Head of caudate nucleus (tissue), 42 donors: Measurements from ENCODE around the gene CTNNA3.
A peak's percentile ranks its signal among the peaks of the same experiment; 100 is the strongest.

Experiments used
- DNase-seq, 42 donors: peaks; one replicate each; pipeline versions ENCODE4 v3.0.0 to v3.0.0-alpha.2; 2020 to 2021; ENCODE audit warnings: mixed read lengths in 7 of 42
- intact Hi-C: fragments of 100-400 bp; cut with DNase I; formaldehyde crosslinking; loops from one replicate; pipeline ENCODE4 v1.15.0; 2022

CTNNA3 gene

GRCh38 chr10:66713387-66713786 lies 982.6 kb downstream of the CTNNA3 start:
- intact Hi-C loops: no loop called here

GRCh38 chr10:66698069-66698468 lies 997.9 kb downstream of the CTNNA3 start:
- intact Hi-C loops: no loop called here
- no peak for DNase-seq

More at GRCh38 chr10:66713387-66713786, 982.6 kb downstream of the CTNNA3 start:
- DNase-seq: no peak

GRCh38 chr10:66695046-66695445 lies 1000.9 kb downstream of the CTNNA3 start:
- no peak for DNase-seq
- intact Hi-C loops: no loop called here

- intact Hi-C loops: no loop called here
- DNase-seq: no peak
Measured at GRCh38 chr10:66684581-66684980, 1011.4 kb downstream of the CTNNA3 start.

GRCh38 chr10:66680886-66681285 lies 1015.1 kb downstream of the CTNNA3 start:
- no peak for DNase-seq
- intact Hi-C loops: no loop called here

- DNase-seq: no peak
- intact Hi-C loops: no loop called here
Measured at GRCh38 chr10:66678521-66678920, 1017.5 kb downstream of the CTNNA3 start.

GRCh38 chr10:66673071-66673470 lies 1022.9 kb downstream of the CTNNA3 start:
- DNase-seq: no peak
- intact Hi-C loops: no loop called here

GRCh38 chr10:66671562-66671961 lies 1024.4 kb downstream of the CTNNA3 start:
- intact Hi-C loops: no loop called here
- no peak for DNase-seq

GRCh38 chr10:66671064-66671463 lies 1024.9 kb downstream of the CTNNA3 start:
- no peak for DNase-seq
- intact Hi-C loops: no loop called here

GRCh38 chr10:66656499-66656898 lies 1039.5 kb downstream of the CTNNA3 start:
- no peak for DNase-seq
- intact Hi-C loops: no loop called here

- intact Hi-C loops: no loop called here
- DNase-seq: no peak
Measured at GRCh38 chr10:66654861-66655260, 1041.1 kb downstream of the CTNNA3 start.

GRCh38 chr10:66651308-66652082 lies 1044.5 kb downstream of the CTNNA3 start:
- DNase-seq: no peak
- intact Hi-C loops: no loop called here

GRCh38 chr10:66649626-66650025 lies 1046.4 kb downstream of the CTNNA3 start:
- no peak for DNase-seq
- intact Hi-C loops: no loop called here

GRCh38 chr10:66642217-66642616 lies 1053.8 kb downstream of the CTNNA3 start:
- intact Hi-C loops: no loop called here

GRCh38 chr10:66639371-66639770 lies 1056.6 kb downstream of the CTNNA3 start:
- DNase-seq: no peak
- intact Hi-C loops: no loop called here

More at GRCh38 chr10:66642217-66642616, 1053.8 kb downstream of the CTNNA3 start:
- DNase-seq: no peak

- intact Hi-C loops: no loop called here
- no peak for DNase-seq
Measured at GRCh38 chr10:66637273-66638036, 1058.5 kb downstream of the CTNNA3 start.

- intact Hi-C loops: no loop called here
- DNase-seq: no peak
Measured at GRCh38 chr10:66629996-66630395, 1066.0 kb downstream of the CTNNA3 start.

- DNase-seq: peak in 1 of 42 donors; percentile 4
- intact Hi-C loops: no loop called here
Measured at GRCh38 chr10:66627156-66627555, 1068.8 kb downstream of the CTNNA3 start.

- intact Hi-C loops: no loop called here
- no peak for DNase-seq
Measured at GRCh38 chr10:66625709-66626590, 1070.0 kb downstream of the CTNNA3 start.

GRCh38 chr10:66622050-66622449 lies 1073.9 kb downstream of the CTNNA3 start:
- no peak for DNase-seq
- intact Hi-C loops: no loop called here
